C4-2B (cell line): Measurements from ENCODE around the gene FANCE.

Source experiments
- H3K27ac ChIP-seq: fragments of 450-650 bp; 2 replicates; pipeline ENCODE4 v1.5.1; 2017
- ZFX ChIP-seq: fragments of 450-650 bp; IDR thresholded peaks from 2 replicates; pipeline ENCODE4 v1.6.1; 2017
- TF ChIP-seq, protein P1 (sequence below): fragments of 450-650 bp; conservative IDR thresholded peaks from 2 replicates; pipeline ENCODE4 v1.5.1; 2017; ENCODE audit warnings: mild to moderate bottlenecking

FANCE gene

DNA sequence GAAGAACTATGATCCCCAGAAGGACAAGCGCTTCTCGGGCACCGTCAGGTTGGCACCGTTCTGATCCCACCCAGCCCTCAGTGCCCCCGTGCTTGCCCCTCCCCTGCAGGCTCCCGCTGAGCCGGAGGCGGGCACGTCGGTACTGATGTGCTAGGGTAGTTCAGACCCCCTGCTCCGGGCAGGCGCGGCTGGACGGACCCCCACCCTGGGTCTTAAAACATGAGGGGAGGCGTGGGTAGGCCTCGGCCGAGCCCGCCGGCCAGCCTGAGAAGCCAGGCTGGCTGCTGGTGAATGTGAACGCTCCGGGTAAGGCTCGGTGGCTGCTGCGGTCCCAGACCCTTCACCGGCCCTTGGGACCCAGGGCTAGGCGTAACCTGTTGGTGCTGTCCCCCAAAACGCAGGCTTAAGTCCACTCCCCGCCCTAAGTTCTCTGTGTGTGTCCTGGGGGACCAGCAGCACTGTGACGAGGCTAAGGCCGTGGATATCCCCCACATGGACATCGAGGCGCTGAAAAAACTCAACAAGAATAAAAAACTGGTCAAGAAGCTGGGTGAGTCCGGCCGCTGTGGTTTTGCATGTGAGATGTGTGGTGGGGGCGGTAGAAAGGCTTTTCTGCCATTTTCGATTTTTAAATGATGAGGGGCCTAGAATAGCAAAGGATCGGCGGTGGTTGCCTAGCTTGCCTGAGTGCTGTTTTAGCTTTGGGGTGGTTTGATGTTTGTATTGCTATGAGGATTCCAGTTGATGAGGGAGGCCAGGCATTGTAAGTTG lies 17.0 kb downstream of the FANCE start:
- peak overlapping the region; percentile 98 for H3K27ac ChIP-seq
- TF ChIP-seq, protein P1, sequence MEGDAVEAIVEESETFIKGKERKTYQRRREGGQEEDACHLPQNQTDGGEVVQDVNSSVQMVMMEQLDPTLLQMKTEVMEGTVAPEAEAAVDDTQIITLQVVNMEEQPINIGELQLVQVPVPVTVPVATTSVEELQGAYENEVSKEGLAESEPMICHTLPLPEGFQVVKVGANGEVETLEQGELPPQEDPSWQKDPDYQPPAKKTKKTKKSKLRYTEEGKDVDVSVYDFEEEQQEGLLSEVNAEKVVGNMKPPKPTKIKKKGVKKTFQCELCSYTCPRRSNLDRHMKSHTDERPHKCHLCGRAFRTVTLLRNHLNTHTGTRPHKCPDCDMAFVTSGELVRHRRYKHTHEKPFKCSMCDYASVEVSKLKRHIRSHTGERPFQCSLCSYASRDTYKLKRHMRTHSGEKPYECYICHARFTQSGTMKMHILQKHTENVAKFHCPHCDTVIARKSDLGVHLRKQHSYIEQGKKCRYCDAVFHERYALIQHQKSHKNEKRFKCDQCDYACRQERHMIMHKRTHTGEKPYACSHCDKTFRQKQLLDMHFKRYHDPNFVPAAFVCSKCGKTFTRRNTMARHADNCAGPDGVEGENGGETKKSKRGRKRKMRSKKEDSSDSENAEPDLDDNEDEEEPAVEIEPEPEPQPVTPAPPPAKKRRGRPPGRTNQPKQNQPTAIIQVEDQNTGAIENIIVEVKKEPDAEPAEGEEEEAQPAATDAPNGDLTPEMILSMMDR = no peak
- TF ChIP-seq ZFX = no peak

DNA sequence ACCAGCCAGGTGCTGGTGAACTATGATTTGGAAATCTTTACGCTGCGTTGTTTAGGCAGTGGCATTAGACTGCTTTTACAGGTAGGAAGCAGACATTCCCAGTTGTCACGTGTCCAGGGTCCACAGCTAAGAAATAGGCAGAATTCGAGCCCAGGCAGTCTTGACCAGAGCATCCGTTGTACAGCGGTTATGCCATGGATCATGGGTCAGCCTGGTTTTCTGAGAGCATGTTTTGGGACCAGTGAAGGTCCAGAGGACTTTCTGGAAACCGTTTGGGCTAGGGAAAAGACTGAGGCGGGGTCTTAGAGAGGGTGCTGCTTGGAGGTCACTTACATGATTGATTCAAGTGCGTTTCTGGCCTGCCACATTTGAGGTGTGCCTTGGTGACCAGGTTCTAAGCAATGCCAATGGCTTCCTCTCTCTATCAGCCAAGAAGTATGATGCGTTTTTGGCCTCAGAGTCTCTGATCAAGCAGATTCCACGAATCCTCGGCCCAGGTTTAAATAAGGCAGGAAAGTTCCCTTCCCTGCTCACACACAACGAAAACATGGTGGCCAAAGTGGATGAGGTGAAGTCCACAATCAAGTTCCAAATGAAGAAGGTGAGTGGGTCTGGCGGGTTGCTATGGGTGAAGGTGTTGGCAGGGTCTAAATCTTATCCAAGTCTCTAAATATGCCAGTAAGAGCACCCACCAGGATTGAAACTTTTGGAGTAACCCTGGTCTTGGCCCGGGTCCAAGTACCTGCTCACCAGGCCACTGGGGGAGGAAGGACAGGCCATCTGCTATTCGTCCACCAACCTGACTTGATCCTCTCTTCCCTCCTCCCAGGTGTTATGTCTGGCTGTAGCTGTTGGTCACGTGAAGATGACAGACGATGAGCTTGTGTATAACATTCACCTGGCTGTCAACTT lies 17.9 kb downstream of the FANCE start:
- TF ChIP-seq, protein P1 = no peak
- TF ChIP-seq ZFX = no peak

DNA sequence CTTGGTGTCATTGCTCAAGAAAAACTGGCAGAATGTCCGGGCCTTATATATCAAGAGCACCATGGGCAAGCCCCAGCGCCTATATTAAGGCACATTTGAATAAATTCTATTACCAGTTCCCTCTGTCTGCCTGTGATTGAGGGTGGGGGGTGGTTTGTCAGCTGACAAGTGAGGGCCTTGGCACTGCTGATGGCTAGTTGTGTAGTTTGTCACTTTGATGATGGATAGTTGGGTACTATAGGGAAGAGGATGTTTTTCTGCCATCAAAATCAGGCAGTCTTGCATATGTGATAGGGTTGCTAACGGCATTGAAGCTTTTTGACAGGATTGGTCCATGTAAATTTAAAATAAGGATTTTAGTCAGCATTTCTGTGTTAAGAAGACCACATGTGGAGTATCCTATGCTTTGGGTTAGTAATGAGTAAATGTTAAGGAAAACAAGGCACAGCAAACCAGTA lies 18.6 kb downstream of the FANCE start:
- TF ChIP-seq, protein P1 = no peak
- no peak for TF ChIP-seq ZFX
- peak overlapping the region; percentile 98 for H3K27ac ChIP-seq

More for the DNA sequence above, 17.9 kb downstream of the FANCE start:
- H3K27ac ChIP-seq = peak overlapping the region; percentile 98

DNA sequence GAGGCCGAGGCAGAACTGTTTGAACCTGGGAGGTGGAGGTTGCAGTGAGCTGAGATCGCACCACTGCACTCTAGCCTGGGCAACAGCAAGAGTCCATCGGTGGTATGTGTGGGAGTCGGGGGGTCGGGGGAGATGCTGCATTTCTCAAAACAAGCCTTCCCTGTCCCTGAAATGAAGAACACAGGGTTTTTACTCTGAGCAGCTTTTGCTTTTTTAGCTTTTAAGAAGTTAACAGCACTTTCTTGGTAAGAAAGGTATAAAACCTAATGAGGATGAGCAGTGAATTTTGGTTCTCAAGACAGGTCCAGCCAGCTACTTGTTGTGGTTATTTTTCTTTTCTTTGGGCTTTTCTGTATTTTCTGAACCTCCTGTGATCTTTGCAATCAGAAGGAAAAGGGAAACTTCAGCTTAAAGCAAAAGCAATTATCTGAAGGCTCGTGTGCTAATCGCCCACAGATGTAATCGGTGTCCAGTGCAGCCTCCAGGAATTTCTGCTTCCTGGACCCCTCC lies 19.8 kb downstream of the FANCE start:
- H3K27ac ChIP-seq = peak overlapping the region; percentile 14
- no peak for TF ChIP-seq ZFX
- TF ChIP-seq, protein P1 = no peak

DNA sequence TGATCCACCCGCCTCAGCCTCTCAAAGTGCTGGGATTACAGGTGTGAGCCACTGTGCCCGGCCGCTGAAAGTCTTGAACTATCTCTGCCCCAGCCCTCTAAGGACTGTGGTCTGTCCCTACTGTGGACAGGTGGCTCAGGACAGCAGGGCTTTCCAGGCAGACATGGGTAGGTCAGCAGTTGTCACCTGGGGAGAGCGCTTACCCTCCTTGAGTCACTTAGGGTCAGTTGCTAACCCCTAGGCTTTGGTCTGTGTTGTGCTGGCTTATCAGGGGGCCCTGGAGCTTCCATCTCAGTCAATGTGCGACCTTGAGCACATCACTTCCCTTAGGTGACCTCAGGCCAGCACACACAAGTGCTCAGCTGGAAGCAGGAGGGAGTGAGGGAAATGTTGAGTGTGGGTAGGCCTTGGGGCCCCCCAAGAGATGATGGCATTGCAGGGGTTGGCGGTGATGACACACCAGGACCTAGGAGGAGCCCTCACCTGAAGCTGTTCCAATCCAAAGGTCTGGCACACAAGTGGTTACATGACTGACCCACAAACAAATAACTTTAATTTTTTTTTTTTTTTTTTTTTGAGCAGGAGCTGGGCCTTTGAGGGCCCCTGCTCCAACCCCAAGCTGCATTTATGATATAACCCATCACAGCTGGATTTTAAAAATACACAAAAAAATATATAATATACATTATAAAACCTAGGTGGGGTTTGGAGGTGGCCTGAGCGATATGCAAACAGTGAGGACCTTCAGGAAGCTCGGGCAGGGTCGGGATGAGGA lies 21.1 kb downstream of the FANCE start:
- no peak overlapping the region for H3K27ac ChIP-seq
- TF ChIP-seq, protein P1 = no peak
- TF ChIP-seq ZFX = no peak

DNA sequence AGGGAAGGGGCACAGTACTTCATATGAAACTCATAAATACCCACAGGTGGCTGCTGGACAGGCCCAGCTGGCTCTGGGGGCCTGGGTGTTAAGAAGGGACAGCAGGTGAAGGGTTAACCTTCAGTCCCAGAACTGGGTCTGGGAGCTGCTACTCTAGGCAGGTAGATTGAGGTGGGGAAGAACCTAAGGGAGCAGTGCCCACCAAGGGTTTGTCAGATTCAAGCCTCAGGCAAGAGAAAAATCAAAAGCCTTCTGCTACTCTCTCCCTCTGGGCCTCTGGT lies 21.7 kb downstream of the FANCE start:
- TF ChIP-seq, protein P1 = no peak
- no peak for TF ChIP-seq ZFX
- H3K27ac ChIP-seq = no peak overlapping the region
